UCSD-AML1 (cell line): Measurements from ENCODE around the gene ZNF574.

Source experiments
- DNase-seq: peaks from one replicate; lab custom pipeline; 2025; ENCODE audit not compliant: unreplicated experiment; lab: John Stamatoyannopoulos, UW

ZNF574 gene

DNA sequence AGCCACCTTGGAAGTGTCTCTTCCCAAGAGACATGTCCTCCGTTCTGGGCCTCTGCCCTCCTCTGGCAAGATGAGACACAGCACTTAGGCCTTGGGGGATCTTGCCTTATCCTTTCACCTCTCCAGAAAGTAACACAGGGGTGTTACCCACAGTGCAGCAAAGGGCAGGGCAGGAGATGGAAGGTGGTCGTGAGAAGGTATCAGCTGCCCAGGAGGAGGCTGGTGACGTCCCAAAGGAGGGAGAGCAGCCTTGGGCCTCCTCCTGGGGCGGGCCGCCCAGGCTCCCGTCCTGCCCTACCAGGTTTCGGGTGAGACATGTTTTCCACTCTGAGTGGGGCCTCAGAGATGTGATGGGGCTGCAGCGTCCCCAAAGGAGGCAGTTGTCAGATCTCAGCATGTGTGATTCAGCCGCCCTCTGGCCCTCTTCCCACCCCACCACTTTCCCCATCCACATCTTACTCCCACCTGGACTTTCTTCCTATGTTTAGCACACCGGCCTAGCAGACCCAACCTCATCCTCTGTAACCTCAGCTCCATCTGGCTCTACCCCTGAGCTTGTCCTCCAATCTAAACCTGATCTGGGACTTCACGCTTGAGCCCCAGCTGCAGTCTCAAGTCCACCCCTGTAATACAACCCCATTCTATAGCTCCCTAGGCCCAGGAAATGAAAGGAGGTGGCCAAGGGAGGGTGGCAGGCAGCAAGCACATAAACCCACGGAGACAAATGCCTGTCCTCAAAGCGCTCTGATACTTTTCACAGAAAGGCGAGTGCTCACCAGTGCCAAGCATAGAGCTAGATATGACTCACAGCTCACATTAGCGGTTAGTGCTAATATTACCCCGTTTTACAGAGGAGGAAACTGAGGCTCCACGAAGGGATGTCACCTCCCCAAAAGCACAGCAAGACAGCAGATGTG is 47.0 kb downstream of the ZNF574 start:
- no peak for DNase-seq

DNA sequence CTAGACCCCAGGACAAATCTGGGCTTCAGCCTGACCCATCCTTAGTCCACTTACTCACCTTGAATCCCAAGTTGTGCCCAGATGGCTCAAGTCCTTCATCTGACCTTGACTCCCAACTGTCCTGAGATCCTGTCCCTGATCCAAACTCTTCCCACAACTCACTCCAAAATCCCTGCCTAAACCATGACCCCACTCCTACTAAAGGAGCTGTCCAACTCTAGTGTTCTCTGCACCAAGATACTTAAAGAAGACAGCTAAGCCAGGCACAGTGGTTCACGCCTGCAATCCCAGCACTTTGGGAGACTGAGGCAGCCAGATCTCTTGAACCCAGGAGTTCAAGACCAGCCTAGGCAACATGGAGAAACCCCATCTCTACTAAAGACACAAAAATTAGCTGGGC is 47.8 kb downstream of the ZNF574 start:
- DNase-seq, result no peak

DNA sequence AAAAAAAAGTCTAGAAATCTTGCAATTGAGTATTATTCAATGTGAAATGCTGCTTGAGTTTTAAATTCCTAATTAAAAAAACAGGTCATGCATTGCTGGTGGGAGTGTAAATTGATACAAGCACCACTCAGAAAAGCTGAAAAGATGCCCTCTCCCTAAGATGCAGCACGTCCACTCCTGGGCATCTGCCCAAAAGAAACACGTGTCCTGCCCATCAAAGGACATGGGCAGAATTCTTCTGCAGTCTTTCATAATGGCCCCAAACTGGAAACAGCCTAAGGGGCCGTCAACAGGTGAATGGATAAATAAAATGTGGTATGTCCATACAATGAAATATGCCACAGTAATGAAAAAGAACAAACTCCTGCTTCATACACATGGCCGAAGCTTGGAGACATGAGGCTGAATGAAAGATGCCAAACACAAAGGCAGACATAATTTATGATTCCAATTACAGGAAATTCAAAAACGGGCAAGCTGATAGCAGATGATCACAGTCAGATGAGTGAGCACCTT is 48.5 kb downstream of the ZNF574 start:
- no peak for DNase-seq

DNA sequence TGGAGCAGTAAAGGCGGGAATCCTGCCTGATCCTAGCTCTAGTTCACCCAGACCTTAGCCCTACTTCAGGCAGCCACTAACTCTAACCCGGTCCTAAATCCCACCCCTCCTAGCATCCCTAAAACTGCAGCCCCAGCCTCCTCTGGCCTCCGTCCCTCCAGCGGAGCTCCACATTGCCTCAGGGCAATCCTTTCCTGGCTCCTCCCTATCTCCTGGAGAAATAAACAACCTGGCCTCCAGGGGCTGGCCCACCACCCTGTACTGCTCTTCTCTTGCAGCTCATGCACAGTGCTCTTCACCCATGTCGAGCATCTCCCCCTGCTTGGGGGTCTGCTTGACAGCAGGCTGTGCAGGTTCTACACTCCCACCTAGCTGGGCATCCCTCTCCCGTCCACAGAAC is 49.6 kb downstream of the ZNF574 start:
- no peak for DNase-seq

DNA sequence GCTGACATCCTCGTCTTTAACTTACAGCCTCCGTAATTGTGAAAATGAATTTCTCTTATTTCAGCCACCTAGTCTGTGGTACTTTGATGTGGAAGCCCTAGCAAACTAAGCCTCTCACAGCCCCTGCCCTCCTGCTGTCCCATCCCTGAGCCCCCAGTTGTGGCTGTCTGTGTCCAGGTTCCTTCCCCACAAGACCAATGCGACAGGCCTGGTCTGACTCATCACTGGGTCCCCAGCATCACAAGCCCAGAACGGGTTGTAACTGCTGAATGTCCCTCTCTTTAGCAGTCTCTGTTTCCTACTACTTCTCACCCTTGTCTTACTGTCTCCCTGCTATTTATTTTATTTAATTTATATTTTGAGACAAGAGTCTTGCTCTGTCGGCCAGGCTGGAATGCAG is 50.6 kb downstream of the ZNF574 start:
- DNase-seq, result no peak

DNA sequence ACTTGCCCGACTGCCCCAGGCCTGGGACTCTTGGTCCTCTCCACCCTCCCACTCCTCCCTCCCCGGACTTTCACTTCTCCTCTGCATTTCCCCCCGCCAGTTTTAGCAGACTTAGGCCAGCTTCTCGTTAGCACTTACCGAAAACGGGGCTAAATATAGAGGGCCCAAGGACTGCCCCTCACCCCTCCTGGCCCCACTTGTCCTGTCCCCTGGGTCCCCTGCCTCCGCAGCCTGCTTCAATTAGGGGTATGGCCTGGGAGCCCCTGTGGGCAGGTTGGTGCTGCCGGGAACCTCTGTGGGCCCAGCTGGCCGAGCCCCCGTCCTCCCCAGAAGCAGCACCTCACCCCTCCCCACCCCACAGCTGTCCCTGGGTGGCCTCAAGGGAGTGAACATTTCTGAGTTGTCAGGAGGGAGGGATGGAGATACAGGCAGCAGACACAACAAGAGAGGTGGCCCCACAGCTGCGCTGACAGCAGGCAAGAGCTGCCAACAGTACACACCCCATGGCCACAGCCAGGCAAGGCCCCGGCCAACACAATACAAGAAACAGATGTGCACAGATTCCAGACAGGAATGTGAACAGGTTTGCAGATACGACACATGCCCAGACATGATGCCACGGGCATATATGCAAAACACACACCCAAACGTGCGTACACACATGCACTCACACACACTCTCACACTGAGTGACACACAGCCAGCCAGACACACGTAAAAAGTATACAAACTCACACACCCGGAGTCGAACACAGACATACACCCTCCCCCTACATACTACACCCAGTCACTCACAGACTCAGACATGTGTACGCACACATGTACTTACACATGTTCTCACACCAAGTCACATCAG is 53.7 kb downstream of the ZNF574 start:
- no peak for DNase-seq

DNA sequence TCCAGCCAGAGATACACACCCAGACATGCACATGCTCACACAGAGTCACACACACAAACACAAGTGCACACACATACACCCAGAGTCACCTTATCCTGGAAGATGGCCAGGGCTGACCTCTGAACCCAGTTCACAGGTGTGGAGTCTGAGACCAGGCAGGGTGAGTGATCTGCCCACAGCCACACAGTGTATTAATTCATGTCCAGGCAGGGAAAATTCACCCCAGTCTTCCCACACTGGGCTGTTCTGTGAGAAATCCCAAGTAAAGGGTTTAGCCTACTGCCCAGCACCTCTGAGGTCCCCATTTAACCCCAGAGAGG is 54.2 kb downstream of the ZNF574 start:
- no peak for DNase-seq
